ENCODE data around the gene SLC7A14. TPM values are rescaled to one million over a fixed set of nuclear protein-coding genes. Genes with fewer than 3 reads are reported as not detected.

SLC7A14 gene
- total RNA-seq, 2 experiments from 2014 or later = not detected

DNA sequence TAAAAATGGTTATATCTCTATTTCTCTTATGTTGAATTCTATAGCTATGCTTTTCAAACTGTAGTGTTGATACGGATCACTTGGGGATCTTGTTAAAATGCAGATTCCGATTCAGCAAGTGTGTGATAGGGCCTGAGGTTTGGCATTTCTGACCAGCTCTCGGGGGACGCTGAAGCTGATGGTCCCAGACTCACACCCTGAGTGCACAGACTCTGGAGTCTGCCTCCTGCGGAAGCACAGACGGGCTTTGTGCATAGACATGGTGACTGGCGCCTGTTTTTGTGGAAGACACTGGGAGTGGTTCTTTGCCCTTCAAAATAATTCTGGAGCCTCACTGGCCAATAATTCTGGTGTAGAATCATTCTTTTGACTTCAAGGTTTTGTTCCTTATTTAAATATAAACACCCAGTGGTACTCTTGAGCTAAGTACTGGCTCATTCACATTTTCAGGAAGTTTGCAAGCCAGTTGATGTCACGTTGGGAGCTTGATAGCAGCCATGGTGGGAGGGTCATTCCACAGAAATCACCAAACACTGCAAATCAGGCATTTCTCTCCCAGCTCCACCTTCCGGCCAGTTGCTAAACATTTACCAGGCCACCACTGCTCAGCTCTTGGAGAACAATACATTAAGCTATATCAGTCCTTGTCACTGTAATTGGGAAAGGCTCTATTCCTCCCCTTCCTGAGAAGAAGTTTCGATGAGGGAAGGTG lies 148.0 kb downstream of the SLC7A14 start:
- Mint-ChIP-seq H3K4me1 (ENCODE audit: low read depth) (no peaks in the 10 kb centered on the region), H3K4me3 (no peak overlapping the region), H3K27ac (no peak overlapping the region), H3K36me3 (ENCODE audit: low read depth) (no peaks in the 10 kb centered on the region), H3K9me3 (no peaks in the 10 kb centered on the region), H3K27me3 (peaks cover 26% of the 10 kb centered on the region)
- Histone ChIP-seq H3K4me1 (ENCODE audit: insufficient read depth, low read length) (no peaks in the 10 kb centered on the region), H3K36me3 (ENCODE audit: insufficient read depth, low read length) (no peaks in the 10 kb centered on the region), H3K27ac (ENCODE audit: low read depth in 1 of 2, low read length in 2 of 2) (no peak overlapping the region), H3K27me3 (ENCODE audit: control insufficient read depth in 1 of 2, insufficient read depth in 2 of 2, low read length in 2 of 2) (peaks cover 4 to 5% of the 10 kb centered on the region in 2 experiments), H3K4me3 (ENCODE audit: low read length) (no peak overlapping the region), H3K9me3 (ENCODE audit: control insufficient read depth in 1 of 2, insufficient read depth in 1 of 2, low read length in 2 of 2) (no peaks in the 10 kb centered on the region)
- ATAC-seq (ENCODE audit: poor library complexity) = no peak
- CTCF ChIA-PET = no interaction called here
- POLR2A ChIA-PET = no interaction called here
- intact Hi-C loops (cut with DNase I, micrococcal nuclease) = no loop called here
- DNase-seq = no peak
- TF ChIP-seq, protein P1, sequence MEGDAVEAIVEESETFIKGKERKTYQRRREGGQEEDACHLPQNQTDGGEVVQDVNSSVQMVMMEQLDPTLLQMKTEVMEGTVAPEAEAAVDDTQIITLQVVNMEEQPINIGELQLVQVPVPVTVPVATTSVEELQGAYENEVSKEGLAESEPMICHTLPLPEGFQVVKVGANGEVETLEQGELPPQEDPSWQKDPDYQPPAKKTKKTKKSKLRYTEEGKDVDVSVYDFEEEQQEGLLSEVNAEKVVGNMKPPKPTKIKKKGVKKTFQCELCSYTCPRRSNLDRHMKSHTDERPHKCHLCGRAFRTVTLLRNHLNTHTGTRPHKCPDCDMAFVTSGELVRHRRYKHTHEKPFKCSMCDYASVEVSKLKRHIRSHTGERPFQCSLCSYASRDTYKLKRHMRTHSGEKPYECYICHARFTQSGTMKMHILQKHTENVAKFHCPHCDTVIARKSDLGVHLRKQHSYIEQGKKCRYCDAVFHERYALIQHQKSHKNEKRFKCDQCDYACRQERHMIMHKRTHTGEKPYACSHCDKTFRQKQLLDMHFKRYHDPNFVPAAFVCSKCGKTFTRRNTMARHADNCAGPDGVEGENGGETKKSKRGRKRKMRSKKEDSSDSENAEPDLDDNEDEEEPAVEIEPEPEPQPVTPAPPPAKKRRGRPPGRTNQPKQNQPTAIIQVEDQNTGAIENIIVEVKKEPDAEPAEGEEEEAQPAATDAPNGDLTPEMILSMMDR (IDR thresholded peaks at IDR 0.05) = no peak

DNA sequence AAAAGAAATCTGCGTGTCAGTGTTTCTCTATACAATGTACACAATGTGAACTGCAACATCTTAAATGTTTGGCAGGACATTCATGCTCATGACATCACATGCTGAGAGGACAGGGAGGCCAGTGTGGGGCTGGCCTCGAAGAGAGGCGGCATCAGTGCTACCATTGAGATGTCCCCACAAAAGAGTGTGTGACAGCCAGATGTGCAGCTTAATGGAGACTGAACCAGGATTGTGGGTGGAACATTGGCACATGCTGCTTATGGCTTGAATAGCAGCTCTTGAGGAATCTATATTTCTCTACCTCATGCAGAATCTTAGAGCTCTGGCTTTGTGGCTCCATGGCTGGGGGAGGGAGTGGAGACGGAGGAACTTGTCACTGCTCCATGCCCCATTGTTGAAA lies 148.7 kb downstream of the SLC7A14 start:
- intact Hi-C loops (cut with DNase I, micrococcal nuclease) = no loop called here
- TF ChIP-seq, protein P1 (IDR thresholded peaks at IDR 0.05) = no peak
- CTCF ChIA-PET = no interaction called here

DNA sequence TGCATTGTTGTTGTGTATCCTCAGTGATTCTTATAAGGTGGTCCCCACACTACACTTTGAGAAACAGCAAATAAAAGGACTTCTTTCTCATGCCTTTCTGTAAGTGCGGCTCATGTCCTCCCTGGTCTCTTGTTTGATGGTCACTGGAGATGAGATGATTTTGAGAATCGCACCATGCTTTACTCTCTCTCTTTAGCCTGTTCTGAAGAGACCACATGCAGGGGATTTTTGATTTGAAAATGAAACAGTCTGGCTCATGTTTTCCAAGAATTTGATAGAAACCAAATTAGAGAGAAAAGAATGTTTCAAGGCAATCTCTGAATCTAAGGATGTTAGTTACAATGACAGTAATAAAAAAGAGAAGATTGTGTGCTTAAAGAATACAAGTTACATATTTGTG lies 149.2 kb downstream of the SLC7A14 start:
- CTCF ChIA-PET = no interaction called here
- no peaks in the 10 kb centered on the region for H3K36me3 ChIP-seq (ENCODE audit: insufficient read depth, low read length)
- Mint-ChIP-seq H3K27ac (no peak overlapping the region), H3K36me3 (ENCODE audit: low read depth) (no peaks in the 10 kb centered on the region), H3K9me3 (no peaks in the 10 kb centered on the region), H3K4me1 (ENCODE audit: low read depth) (no peaks in the 10 kb centered on the region), H3K27me3 (peaks cover 19% of the 10 kb centered on the region), H3K4me3 (no peak overlapping the region)
- ATAC-seq (ENCODE audit: poor library complexity) (no peak), DNase-seq (no peak)
- no peaks in the 10 kb centered on the region for H3K4me1 ChIP-seq (ENCODE audit: insufficient read depth, low read length)
- H3K9me3 ChIP-seq (ENCODE audit: control insufficient read depth in 1 of 2, insufficient read depth in 1 of 2, low read length in 2 of 2) = no peaks in the 10 kb centered on the region
- POLR2A ChIA-PET = no interaction called here
- TF ChIP-seq, protein P1 (IDR thresholded peaks at IDR 0.05) = no peak
- H3K27ac ChIP-seq (ENCODE audit: low read depth in 1 of 2, low read length in 2 of 2) = no peak overlapping the region
- intact Hi-C loops (cut with DNase I, micrococcal nuclease) = no loop called here
- no peak overlapping the region for H3K4me3 ChIP-seq (ENCODE audit: low read length)
- H3K27me3 ChIP-seq (ENCODE audit: control insufficient read depth in 1 of 2, insufficient read depth in 2 of 2, low read length in 2 of 2) = peaks cover under 1 to 5% of the 10 kb centered on the region in 2 experiments

More for the DNA sequence above, 148.7 kb downstream of the SLC7A14 start:
- ATAC-seq (ENCODE audit: poor library complexity) (no peak), DNase-seq (no peak)
- POLR2A ChIA-PET = no interaction called here
- Histone ChIP-seq H3K9me3 (ENCODE audit: control insufficient read depth in 1 of 2, insufficient read depth in 1 of 2, low read length in 2 of 2) (no peaks in the 10 kb centered on the region), H3K27me3 (ENCODE audit: control insufficient read depth in 1 of 2, insufficient read depth in 2 of 2, low read length in 2 of 2) (peaks cover 4 to 5% of the 10 kb centered on the region in 2 experiments), H3K27ac (ENCODE audit: low read depth in 1 of 2, low read length in 2 of 2) (no peak overlapping the region), H3K4me1 (ENCODE audit: insufficient read depth, low read length) (no peaks in the 10 kb centered on the region), H3K36me3 (ENCODE audit: insufficient read depth, low read length) (no peaks in the 10 kb centered on the region), H3K4me3 (ENCODE audit: low read length) (no peak overlapping the region)
- Mint-ChIP-seq H3K9me3 (no peaks in the 10 kb centered on the region), H3K27ac (no peak overlapping the region), H3K4me3 (no peak overlapping the region), H3K4me1 (ENCODE audit: low read depth) (no peaks in the 10 kb centered on the region), H3K27me3 (peaks cover 21% of the 10 kb centered on the region), H3K36me3 (ENCODE audit: low read depth) (no peaks in the 10 kb centered on the region)

All from CD4-positive, alpha-beta T cell (primary cell).